ENCODE data around the gene RUVBL2.

RUVBL2 gene

DNA sequence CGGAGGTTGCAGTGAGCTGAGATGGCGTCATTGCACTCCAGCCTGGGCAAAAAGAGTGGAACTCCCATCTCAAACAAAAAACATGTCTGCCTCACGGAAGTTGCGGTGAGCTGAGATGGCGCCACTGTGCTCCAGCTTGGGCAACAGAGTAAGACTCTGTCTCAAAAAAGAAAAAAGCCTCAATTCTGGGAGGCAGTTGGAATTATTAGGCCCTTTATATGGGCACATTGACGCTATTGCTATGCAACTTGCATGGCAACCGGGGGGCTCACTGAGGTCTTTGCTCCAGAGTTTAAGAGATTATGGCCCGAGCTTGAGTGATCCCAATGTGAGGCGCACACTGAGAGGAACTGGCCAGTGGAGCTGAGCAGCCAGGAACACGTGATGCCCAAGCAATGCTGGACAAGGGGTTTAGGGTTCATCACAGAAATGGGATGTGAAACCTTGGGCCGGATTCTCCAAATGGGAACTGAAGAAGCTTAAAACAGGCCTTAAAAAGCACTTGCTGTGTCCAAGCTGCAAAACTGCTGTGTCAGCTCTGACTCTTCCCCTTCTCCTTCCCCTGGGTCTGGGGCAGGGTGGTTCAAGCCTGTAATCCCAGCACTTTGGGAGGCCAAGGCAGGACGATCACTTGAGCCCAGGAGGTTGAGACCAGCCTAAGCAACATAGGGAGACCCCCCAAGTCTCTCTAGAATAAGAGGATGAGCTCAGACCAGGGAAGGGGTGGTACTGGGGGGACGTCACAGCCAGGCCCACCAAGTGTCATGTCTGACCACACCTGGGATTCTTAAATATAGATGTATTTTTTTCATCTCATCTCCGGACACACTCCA lies 26.1 kb upstream of the RUVBL2 start:
- Mint-ChIP-seq H3K27me3 (no peaks in the 10 kb centered on the region), H3K36me3 (peaks cover 35% of the 10 kb centered on the region), H3K4me1 (peaks cover 51% of the 10 kb centered on the region), H3K9me3 (no peaks in the 10 kb centered on the region), H3K4me3 (peak overlapping the region; percentile 26), H3K27ac (peak overlapping the region; percentile 33)
- DNase-seq: no peak
- CTCF ChIA-PET: interaction anchor here (0.8 to 1.8 kb wide), 6 partner anchors 24 to 180 kb away, joined by 3 to 9 read pairs (median 4); partner anchors contain the start of genes GYS1, NUCB1 and RUVBL2

DNA sequence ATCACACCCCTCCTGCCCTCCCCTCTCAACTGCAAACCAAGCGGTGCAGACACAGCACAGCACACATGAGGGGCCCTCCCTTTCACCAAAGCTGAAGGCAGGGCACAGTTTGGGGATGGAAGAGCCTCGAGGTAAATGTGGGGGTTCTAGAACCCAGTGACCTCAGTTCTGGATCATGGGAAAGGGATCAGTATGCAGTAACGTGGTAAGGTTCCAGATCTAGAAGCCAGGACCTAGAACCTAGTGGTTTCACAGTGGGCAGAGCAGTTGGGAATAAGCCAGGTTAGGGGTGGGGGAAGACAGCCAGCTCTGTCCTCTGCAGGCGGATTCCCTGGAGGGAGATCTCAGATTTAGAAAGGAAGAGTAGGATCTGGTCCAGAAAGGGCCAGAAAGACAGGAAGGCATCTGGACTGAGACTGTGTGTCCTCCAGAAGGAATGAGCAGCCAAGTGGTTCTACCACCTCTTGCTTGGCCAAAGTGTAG lies 25.5 kb upstream of the RUVBL2 start:
- CTCF ChIA-PET: interaction anchor here (1.3 to 1.8 kb wide), 4 partner anchors 24 to 180 kb away, joined by 3 to 9 read pairs (median 6); no protein-coding TSS in a partner anchor
- peaks cover 44% of the 10 kb centered on the region for H3K4me1 Mint-ChIP-seq
- H3K4me3 Mint-ChIP-seq: no peak overlapping the region

DNA sequence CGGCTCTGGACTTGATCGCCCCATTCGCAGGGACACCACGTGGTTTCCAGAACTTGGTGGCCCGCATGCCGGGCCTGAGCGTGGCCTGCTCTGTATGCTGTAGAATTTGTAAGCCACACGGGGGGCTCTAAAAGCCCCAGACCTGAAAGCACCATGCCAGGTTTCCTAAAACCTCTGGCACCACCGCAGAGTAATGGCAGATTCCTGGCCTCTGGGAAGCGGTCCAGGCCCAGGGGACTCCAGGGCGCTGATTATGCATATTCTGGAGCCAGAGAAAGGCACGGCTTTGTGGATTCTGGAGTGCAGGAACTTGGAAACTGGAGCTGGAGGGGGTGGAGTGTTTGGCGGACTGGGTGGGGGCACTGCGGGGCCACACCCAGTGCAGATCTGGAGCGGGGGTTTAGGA lies 24.9 kb upstream of the RUVBL2 start:
- peaks cover 39% of the 10 kb centered on the region for H3K36me3 Mint-ChIP-seq
- CTCF ChIA-PET: no interaction called here
- H3K27me3 Mint-ChIP-seq: no peaks in the 10 kb centered on the region
- no peak overlapping the region for H3K4me3 Mint-ChIP-seq
- H3K9me3 Mint-ChIP-seq: no peaks in the 10 kb centered on the region
- H3K27ac Mint-ChIP-seq: no peak overlapping the region
- DNase-seq: no peak
- H3K4me1 Mint-ChIP-seq: peaks cover 38% of the 10 kb centered on the region

More for the DNA sequence above, 25.5 kb upstream of the RUVBL2 start:
- DNase-seq: no peak
- no peaks in the 10 kb centered on the region for H3K9me3 Mint-ChIP-seq
- H3K27ac Mint-ChIP-seq: no peak overlapping the region
- H3K27me3 Mint-ChIP-seq: no peaks in the 10 kb centered on the region
- peaks cover 39% of the 10 kb centered on the region for H3K36me3 Mint-ChIP-seq

DNA sequence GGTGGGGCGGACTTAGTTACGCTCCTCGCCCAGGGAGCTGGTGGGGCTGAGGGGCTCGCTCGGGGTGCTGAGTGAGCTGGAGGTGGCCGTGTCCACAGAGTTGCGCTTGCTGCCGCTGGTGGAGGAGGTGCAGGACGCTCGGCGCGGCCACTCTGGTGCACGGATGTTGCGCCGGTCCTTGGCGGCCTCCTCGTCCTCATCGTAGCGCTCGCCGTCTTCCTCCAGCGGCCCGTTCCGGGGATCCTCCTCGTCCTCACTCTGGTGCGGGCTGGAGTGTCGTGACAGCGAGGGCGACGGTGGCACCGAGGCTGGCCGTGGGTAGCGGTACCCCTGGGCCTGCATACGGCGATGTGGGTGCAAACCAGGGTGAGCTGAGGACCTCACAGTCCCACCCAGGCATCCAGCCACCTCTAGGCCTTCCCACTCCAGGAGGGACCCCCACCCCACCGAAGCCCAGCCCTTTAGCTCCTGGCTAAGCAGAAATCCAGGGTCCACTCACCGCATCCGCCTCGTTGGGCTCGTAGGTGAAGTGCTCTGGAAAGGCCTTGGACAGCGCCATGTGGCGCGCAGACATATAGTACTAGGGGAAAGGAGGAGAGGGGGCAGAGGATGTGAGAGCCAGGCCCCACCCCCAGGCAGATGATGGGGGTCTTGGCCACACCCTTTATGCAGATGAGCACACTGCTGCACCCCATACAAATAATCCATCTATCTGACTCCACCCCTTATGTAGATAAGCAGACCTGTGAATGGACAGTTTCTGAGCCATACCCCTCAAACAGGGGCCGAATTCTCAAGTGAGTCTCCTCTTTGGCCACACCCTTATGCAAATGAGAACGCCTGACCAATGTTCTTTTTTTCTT lies 24.2 kb upstream of the RUVBL2 start:
- Mint-ChIP-seq H3K27me3 (no peaks in the 10 kb centered on the region), H3K27ac (peak overlapping the region; percentile 33), H3K9me3 (no peaks in the 10 kb centered on the region), H3K4me1 (peaks cover 31% of the 10 kb centered on the region), H3K36me3 (peaks cover 38% of the 10 kb centered on the region), H3K4me3 (no peak overlapping the region)
- DNase-seq: no peak
- CTCF ChIA-PET: interaction anchor here (0.6 to 2.7 kb wide), 14 partner anchors 18 to 294 kb away, joined by 3 to 22 read pairs (median 6); partner anchors contain the start of genes DHDH, GYS1, PPP1R15A and RUVBL2

DNA sequence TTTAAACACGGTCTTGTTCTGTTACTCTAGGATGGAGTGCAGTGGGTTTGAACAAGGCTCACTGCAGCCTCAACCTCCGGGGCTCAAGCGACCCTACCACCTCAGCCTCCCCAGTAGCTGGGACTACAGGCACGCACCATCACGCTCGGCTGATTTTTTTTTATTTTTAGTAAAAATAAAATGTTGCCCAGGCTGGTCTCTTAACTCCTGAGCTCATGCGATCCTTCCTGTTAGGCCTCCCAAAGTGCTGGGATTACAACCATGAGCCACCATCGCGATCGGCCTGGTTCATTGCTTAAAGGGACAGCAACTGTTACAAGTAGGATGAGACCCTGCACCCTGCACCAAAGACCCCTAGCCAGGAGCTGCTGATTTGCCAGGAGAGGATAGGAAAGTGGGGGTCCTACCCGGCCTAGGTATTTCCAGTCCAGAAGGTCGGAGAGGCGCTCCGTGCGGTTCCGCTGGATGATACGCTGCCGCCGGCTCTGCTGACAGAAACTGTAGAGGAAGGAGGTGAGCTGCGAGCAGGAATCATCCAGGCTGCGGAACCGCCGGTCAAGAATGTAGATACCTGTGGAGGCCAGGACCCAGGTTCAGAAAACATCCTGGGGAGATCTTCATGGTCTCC lies 23.4 kb upstream of the RUVBL2 start:
- DNase-seq: no peak
- CTCF ChIA-PET: interaction anchor here (0.5 to 2.7 kb wide), 31 partner anchors 8 to 295 kb away, joined by 3 to 22 read pairs (median 4); partner anchors contain the start of genes BAX, BCAT2, DHDH and GYS1
- H3K4me1 Mint-ChIP-seq: peaks cover 28% of the 10 kb centered on the region
- H3K4me3 Mint-ChIP-seq: no peak overlapping the region
- H3K9me3 Mint-ChIP-seq: no peaks in the 10 kb centered on the region
- H3K36me3 Mint-ChIP-seq: peaks cover 38% of the 10 kb centered on the region
- no peaks in the 10 kb centered on the region for H3K27me3 Mint-ChIP-seq
- no peak overlapping the region for H3K27ac Mint-ChIP-seq

DNA sequence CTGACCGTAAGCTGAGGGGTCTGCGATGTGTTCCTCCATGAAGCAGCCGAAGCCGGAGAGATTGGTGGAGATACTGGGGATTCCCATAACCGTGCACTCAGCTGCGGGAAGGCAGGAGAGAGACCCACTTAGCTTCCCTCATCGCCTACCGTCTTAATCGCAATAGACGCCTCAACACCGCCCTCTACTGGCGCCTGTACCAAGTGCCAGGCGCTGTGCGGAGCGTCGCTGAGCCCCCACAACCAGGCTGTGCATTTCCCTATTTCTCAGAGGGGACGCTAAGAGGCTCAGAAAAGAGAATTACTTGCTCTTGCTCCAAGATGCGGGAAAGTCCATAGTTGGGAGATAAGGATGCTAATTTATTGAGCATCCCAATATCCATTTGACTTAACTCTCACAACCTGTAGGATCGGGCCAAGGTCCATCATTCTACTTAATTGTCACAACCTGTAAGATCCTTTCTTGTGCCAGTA lies 22.7 kb upstream of the RUVBL2 start:
- DNase-seq: peak; percentile 88
- Mint-ChIP-seq H3K4me1 (peaks cover 23% of the 10 kb centered on the region), H3K27ac (no peak overlapping the region), H3K9me3 (no peaks in the 10 kb centered on the region), H3K27me3 (no peaks in the 10 kb centered on the region), H3K36me3 (peaks cover 33% of the 10 kb centered on the region), H3K4me3 (no peak overlapping the region)
- CTCF ChIA-PET: interaction anchor here (0.5 to 2.7 kb wide), 31 partner anchors 9 to 295 kb away, joined by 3 to 22 read pairs (median 4); partner anchors contain the start of genes BAX, BCAT2, DHDH and GYS1

DNA sequence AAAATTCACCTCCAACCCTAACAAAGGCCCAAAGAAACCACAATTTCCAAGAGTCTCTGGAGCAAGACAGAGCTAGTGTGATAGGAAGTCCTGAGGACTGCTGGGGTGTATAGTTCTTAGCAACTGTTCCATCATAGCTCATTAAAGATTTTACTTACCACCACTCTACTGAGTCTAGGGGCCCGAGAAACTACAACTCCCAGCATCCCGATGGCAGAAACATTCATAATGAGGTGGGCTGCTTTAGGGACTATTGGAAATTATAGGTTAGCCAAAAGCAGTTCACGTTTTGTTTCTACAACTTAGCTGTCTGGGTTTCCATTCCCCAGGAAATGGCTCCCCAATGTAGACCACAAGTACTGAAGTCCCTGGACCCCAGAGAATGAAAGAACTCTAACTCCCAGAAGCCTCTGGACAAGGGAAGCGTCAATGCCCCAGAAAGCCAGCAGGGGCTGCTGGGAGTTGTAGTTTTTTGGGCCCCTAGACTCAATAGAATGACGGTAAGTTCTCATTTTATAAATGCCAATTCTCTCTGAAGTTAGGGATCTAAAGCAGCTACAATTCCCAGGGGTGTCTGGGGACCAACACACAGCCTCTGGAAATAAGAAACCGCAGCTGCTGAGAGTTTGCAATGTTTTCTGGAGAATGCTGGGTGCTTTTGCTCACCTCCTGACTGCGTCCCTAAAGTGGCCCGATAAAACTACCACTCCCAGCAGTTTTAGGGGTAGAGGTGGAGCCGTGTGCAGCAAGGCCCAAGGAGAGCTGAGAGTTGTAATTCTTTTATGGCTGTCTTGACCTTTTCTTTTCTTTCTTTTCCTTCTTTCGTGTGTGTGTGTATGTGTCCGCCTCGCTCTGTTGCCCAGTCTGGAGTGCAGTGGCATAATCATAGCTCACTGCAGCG lies 17.5 kb upstream of the RUVBL2 start:
- no peaks in the 10 kb centered on the region for H3K9me3 Mint-ChIP-seq
- H3K4me1 Mint-ChIP-seq: peaks cover 3% of the 10 kb centered on the region
- H3K27ac Mint-ChIP-seq: no peak overlapping the region
- no peak overlapping the region for H3K4me3 Mint-ChIP-seq
- peaks cover 26% of the 10 kb centered on the region for H3K36me3 Mint-ChIP-seq
- peak; percentile 63 for DNase-seq
- CTCF ChIA-PET: interaction anchor here (0.9 to 1.9 kb wide), 2 partner anchors 17 to 188 kb away, joined by 3 to 9 read pairs; partner anchors contain the start of genes GYS1 and RUVBL2
- no peaks in the 10 kb centered on the region for H3K27me3 Mint-ChIP-seq

DNA sequence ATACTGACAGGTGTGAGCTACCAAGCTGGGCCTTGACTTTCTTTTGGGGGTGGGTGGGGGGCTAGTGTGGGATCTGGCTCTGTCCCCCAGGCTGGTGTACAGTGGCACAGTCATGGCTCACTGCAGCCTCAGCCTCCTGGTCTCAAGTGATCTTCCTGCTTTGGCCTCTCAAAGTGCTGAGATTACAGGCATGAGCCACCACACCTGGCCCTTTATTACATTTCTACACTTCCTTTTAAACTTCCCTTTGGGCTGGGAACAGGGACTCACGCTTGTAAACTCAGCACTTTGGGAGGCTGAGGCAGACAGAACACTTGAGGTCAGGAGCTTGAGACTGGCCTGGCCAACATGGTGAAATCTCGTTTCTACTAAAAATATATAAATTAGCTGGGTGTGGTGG lies 16.6 kb upstream of the RUVBL2 start:
- Mint-ChIP-seq H3K36me3 (peaks cover 33% of the 10 kb centered on the region), H3K27ac (no peak overlapping the region), H3K4me3 (no peak overlapping the region), H3K27me3 (no peaks in the 10 kb centered on the region), H3K4me1 (peaks cover 3% of the 10 kb centered on the region), H3K9me3 (no peaks in the 10 kb centered on the region)
- no peak for DNase-seq
- CTCF ChIA-PET: interaction anchor here (0.9 to 1.9 kb wide), 4 partner anchors 13 to 188 kb away, joined by 3 to 9 read pairs (median 4); partner anchors contain the start of genes GYS1 and RUVBL2

DNA sequence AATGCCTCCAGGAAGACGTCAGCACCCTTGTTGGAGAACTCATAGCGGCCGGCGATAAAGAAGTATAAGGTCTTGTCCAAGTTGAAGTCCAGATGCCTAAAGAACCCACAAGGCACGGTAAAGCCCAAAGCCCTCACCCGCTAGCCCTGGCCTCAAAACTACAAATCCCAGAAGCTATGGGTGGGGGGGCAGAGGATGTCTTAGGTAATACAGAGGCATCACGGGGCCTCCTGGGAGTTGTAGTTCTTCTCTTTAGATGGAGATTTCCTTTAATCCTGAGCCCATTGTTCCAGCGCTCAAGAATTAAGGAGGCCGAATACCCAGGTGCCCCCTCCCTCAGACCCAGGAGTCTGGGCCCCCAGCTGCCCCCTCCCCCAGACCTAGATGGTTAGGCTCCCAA lies 11.4 kb upstream of the RUVBL2 start:
- DNase-seq: no peak
- Mint-ChIP-seq H3K27ac (no peak overlapping the region), H3K4me1 (peaks cover 3% of the 10 kb centered on the region), H3K27me3 (no peaks in the 10 kb centered on the region), H3K4me3 (no peak overlapping the region), H3K36me3 (peaks cover 37% of the 10 kb centered on the region), H3K9me3 (no peaks in the 10 kb centered on the region)
- CTCF ChIA-PET: no interaction called here

DNA sequence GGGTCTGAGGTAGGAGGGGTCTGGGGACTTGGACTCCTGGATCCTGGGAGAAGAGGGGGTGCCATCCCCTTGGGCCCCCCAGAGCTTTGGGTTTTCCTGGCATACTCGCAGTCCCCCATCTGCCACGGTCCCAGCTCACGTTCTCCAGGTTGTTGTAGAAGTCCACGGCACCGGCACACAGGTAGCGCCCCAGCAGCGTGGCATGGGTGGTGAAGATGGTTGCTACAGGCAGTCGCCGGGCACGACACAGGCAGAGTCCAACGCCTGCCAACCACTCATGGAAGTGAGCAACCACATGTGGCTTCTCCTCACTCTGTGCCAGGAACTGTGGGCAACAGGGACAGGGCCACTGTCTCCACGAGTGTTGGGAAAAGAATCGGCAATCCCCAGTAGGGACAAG lies 8.0 kb upstream of the RUVBL2 start:
- no peak overlapping the region for H3K27ac Mint-ChIP-seq
- DNase-seq: no peak
- no peaks in the 10 kb centered on the region for H3K9me3 Mint-ChIP-seq
- H3K4me3 Mint-ChIP-seq: no peak overlapping the region
- CTCF ChIA-PET: no interaction called here
- H3K27me3 Mint-ChIP-seq: no peaks in the 10 kb centered on the region
- peaks cover 5% of the 10 kb centered on the region for H3K4me1 Mint-ChIP-seq
- peaks cover 36% of the 10 kb centered on the region for H3K36me3 Mint-ChIP-seq

DNA sequence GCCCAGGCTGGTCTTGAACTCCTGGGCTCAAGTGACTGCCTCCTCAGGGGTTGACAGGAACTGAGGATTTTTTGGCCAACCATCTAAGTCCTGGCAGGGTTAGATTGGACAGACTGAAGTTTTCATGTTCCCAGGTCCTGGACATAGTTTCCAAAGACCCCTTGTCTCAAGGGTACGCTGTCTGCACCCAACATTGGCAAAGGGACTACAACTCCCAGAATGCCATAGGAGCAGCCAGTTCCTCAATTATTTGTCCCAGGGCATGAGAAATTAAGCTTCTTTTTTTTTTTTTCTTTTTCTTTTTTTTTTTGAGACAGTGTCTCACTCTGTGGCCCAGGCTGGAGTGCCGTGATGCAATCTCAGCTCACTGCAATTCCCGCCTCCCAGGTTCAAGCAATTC lies 7.5 kb upstream of the RUVBL2 start:
- H3K4me3 Mint-ChIP-seq: no peak overlapping the region
- peaks cover 10% of the 10 kb centered on the region for H3K4me1 Mint-ChIP-seq
- H3K9me3 Mint-ChIP-seq: no peaks in the 10 kb centered on the region
- DNase-seq: no peak
- no peak overlapping the region for H3K27ac Mint-ChIP-seq
- peaks cover 40% of the 10 kb centered on the region for H3K36me3 Mint-ChIP-seq
- no peaks in the 10 kb centered on the region for H3K27me3 Mint-ChIP-seq
- CTCF ChIA-PET: interaction anchor here (0.8 kb wide), 1 partner anchor 16 kb away, joined by 3 read pairs; no protein-coding TSS in a partner anchor

DNA sequence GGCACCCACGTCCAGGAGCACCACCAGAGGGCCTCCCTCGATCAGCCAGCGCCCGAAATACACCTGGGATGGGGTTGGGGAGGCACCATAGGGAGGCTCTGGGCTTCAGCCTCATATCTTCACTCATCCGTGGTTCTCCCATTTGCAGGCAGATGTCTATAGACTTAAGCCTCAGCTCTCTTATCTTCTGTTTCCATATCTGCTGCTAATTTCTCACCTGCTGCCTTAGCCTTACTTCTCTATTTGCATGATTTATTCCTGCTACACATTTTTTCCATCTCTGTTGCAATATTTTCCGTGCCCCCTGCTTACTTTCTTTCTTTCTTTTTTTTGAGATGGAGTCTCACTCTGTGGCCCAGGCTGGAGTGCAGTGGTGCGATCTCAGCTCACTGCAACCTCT lies 6.4 kb upstream of the RUVBL2 start:
- no peak overlapping the region for H3K27ac Mint-ChIP-seq
- no peaks in the 10 kb centered on the region for H3K27me3 Mint-ChIP-seq
- H3K4me3 Mint-ChIP-seq: no peak overlapping the region
- H3K9me3 Mint-ChIP-seq: no peaks in the 10 kb centered on the region
- H3K36me3 Mint-ChIP-seq: peaks cover 31% of the 10 kb centered on the region
- peaks cover 19% of the 10 kb centered on the region for H3K4me1 Mint-ChIP-seq
- CTCF ChIA-PET: no interaction called here
- no peak for DNase-seq

DNA sequence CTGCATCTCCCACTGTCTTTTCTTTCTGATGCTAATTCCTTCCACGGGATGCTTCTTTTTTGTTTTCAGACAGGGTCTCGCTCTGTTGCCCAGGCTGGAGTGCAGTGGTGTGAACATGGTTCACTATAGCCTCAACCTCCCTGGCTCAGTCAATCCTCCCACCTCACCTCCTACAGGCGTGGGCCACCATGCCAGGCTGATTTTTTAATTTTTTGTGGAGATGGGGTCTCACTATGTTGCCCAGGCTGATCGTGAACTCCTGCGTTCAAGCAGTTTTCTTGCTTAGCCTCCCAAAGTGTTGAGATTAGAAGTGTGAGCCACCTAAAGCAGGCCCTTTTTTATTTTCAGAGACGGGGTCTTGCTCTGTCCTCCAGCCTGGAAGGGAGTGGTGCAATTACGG lies 5.4 kb upstream of the RUVBL2 start:
- DNase-seq: no peak
- Mint-ChIP-seq H3K4me3 (no peak overlapping the region), H3K27me3 (no peaks in the 10 kb centered on the region), H3K27ac (peak overlapping the region; percentile 19), H3K9me3 (no peaks in the 10 kb centered on the region), H3K36me3 (peaks cover 25% of the 10 kb centered on the region), H3K4me1 (peaks cover 21% of the 10 kb centered on the region)
- CTCF ChIA-PET: interaction anchor here (0.7 to 1.0 kb wide), 2 partner anchors 18 to 350 kb away, joined by 3 read pairs; no protein-coding TSS in a partner anchor

Data from activated naive CD4-positive, alpha-beta T cell treated with anti-CD3 and anti-CD28 coated beads, Interleukin-2, amount 10 ng/mL, durations not matched to agents 7 days and 5 days (primary cell).